ENCODE results near the gene TK1.
"Not testable (repeated sequence)": the region's sequence is repeated elsewhere in the genome, so short reads cannot be mapped to it uniquely, and the experiment has no call there.

TK1 gene

DNA sequence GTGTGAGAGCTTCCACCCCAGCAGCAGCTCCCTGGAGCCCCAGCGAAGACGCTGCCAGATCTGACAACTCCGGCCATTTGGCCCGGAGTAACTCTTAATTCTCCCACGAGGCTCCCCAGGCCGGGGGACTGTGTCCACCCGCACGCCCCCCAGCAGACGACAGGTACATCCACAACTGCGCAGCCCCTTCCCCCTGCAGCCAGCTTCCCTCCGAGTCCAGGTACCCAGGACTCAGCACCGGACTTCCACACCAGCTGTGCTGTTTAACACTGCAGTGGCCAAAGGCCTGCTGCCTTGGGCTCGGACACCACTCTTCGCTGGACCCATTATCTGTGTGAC is 11.2 kb downstream of the TK1 start:
- no peak for DNase-seq

- no peak for DNase-seq
Measured at GRCh38 chr17:78174870-78175642, 11.8 kb downstream of the TK1 start.

- no peak for DNase-seq
Measured at GRCh38 chr17:78174346-78174869, 12.4 kb downstream of the TK1 start.

DNA sequence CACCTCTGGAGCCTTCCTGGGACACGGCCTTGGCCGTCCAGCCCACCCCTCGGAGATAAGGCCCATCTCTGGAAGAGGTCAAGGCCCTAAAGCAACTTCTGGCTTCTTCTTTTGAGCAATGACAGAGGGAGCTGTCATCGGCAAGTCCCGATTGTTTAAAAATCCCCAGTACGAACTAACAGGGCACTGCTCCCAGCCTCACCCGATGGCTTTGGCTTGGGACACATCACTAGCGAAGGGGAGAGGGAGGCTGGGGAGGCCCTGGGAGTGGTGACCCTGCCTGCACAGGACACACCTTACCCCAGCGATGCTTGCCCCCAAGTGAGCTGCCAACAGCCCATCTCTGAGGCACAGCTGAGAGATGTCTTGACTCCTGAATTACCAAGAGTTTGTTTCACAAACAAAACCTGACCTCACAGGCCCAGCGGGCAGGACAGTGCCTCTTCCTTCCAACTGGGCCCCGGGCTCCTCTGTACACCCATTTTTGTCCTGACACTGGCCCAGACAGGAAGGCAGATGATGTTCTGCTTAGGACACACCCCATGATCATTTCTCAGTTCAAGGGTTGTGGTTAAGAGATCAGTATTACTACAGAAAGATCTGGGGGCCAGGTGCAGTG is 13.6 kb downstream of the TK1 start:
- DNase-seq, result no peak

- DNase-seq, result no peak
Measured at GRCh38 chr17:78172249-78173051, 14.4 kb downstream of the TK1 start.

DNA sequence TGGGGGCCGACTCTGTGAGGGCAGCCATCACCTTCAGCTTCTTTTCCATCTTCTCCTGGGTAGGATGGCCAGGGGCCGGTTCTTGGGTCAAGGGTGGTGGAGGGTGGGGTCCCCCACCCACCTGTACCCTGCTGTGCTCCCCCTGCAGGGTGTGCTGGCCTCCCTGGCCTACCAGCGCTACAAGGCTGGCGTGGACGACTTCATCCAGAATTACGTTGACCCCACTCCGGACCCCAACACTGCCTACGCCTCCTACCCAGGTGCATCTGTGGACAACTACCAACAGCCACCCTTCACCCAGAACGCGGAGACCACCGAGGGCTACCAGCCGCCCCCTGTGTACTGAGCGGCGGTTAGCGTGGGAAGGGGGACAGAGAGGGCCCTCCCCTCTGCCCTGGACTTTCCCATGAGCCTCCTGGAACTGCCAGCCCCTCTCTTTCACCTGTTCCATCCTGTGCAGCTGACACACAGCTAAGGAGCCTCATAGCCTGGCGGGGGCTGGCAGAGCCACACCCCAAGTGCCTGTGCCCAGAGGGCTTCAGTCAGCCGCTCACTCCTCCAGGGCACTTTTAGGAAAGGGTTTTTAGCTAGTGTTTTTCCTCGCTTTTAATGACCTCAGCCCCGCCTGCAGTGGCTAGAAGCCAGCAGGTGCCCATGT is 15.1 kb downstream of the TK1 start:
- not testable (repeated sequence) for DNase-seq

- DNase-seq, result no peak
Measured at GRCh38 chr17:78170692-78171590, 15.9 kb downstream of the TK1 start.

DNA sequence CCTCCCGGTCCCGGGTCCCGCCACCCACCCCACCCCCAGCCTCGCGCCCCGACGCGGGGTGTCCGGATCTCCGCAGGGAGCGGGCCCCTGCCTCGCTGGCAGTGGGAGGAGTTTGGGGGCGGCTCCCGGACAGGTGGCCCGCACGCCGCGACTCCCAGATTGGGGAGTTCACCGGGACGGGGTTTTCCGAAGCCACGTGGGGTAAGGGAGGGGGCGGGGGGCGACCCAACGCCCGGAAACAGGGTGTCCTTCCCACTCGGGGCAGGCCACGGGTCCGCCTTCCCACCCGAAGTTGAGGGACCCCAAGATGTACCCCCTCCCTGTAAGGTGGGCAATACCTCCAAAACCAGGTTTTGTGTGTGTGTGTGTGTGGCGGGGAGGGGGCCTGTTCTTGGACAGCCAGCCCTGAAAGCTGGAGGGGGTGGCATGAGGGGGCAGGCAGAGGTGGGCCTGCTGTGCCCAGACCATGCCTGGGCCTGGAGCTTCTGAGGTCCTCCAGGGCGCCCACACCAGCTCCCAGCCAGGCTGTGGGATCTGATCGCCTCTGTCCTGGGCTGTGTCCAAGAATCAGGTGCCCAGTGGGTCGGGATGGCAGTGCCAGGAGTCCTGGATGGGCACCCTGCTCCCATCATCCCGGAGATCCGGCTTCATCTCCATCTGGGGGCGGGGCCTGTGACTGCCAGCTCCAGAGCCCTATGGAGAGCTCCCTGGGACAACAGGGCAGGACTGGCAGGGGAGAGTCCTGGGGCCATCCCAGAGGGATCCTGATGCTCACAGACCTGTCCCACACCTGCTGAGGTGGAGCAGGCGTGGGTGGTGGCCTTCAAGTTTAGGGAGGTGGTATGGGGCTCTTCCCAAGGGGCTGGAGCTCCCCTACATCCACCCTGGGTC is 17.7 kb downstream of the TK1 start:
- DNase-seq, result no peak

GRCh38 chr17:78168242-78168902 is 18.5 kb downstream of the TK1 start, which contains the start of gene SYNGR2:
Gene SYNGR2 (plus strand): TSS chr17:78168581. CDS start chr17:78168617, 36 bp downstream.
- peak; percentile 33 for DNase-seq

GRCh38 chr17:78166416-78166815 is 20.4 kb downstream of the TK1 start:
- DNase-seq, result no peak

GRCh38 chr17:78164748-78165607 is 21.9 kb downstream of the TK1 start:
- no peak for DNase-seq

DNA sequence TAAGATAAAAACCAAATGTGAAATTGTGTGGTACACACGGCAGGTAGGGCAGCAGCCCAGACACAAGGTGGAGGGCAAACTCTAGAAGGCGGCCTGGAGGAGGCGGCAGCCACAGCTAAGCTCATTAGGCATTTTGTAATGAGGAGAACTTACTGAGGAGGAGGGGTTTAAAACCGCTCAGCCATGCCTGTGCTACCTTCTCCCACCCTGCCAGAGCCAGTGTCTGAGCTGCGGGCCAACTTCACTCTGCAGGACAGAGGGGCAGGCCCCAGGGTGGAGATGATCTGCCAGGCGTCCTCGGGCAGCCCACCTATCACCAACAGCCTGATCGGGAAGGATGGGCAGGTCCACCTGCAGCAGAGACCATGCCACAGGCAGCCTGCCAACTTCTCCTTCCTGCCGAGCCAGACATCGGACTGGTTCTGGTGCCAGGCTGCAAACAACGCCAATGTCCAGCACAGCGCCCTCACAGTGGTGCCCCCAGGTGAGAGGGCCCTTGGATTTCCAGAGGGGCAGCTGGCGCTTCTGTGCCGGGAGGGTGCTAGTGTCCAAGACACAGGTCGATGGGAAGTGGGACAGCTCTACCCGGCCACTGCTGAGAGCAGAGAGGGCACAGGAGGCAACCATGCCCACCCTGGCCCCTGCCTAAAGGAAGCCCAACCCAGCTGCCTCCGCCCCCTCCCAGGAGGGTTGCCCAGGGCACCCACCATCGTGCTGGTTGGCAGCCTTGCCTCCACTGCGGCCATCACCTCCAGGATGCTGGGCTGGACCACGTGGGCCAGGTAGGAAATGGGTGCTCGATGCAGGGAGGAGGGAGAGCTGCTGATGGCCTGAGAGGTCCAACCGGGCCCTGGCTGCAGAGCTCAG is 22.7 kb downstream of the TK1 start:
- DNase-seq, result no peak

DNA sequence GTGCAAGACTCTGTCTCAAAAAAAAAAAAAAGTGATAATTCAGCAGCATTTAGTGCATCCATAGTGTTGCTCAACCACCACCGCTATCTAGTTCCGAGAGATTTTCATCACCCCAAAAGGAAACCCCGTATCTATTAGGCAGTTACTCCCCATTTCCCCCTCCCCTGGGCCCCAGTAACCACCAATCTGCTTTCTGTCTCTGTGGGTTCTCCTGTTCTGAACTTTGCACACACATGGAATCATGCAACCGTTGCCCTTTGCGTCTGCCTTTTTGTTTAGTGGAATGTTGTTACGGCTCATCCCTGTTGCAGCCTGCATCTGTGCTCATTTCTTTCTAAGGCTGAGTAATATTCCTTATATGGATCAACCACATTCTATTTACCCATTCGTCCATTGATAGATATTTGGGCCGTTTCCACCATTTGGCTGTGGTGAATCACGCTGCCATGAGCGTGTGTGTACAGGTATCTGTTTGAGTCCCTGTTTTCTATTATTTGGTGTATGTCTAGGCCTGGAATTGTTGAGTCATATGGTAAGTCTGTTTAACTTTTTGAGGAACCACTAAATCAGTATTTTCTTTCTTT is 27.2 kb downstream of the TK1 start:
- peak; percentile 83 for DNase-seq

- no peak for DNase-seq
Measured at GRCh38 chr17:78154903-78155811, 31.7 kb downstream of the TK1 start.

DNA sequence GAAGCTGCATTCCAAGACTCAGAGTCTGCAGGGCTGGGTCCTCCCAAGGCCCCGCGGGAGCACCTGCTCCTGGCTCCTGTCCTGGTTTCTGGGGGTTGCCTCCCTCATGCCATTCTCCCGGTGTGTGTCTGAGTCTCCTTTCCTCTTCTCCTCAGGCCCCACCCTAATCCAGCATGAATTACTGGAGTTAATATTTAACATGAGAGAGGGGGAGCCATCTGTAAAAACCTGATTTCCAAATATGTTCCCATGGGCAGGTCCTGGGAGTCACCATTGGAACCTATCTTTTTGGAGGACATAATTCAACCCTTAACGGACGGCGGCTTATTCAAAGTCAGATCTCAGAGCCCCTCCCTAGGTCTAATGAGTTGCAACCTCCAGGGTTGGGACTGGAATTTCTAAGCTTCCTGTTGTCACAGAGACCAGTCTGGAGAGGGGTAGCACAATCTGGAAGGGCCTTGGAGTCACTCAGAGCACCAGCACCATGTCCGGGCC is 35.3 kb downstream of the TK1 start:
- peak; percentile 67 for DNase-seq

- DNase-seq, result no peak
Measured at GRCh38 chr17:78148286-78149016, 38.4 kb downstream of the TK1 start.

Measured in fibroblast of upper back skin (primary cell).